GM12878 (cell line): ENCODE results near the gene C17orf50. TPM values are rescaled to one million over a fixed set of nuclear protein-coding genes. Genes with fewer than 3 reads are reported as not detected.

Experiments
- ATAC-seq: fragments of 200-7000 bp; cut with Tn5 transposase; 3 replicates; pipeline ENCODE4 v1.9.1; 2020; ENCODE audit warnings: mild to moderate bottlenecking, moderate library complexity
- BruUV-seq: library from RNA; stranded (reverse); fragments of 400-500 nt; replicated peaks from 2 replicates; lab custom pipeline; 2021; lab: Mats Ljungman, UMichigan
- CTCF ChIA-PET: fragments of 300-600 bp; sonication (Branson Sonifier 250); formaldehyde crosslinking; extraction: SDS; loops from one replicate; lab custom pipeline; 2021; ENCODE audit warnings: inconsistent platforms; lab: Yijun Ruan, JAX
- POLR2A ChIA-PET: fragments of 350-600 bp; formaldehyde crosslinking; extraction: SDS; loops from one replicate; lab custom pipeline; 2021; ENCODE audit warnings: inconsistent platforms; lab: Charles Lee
- RAD21 ChIA-PET: fragments of 300-600 bp; sonication (Branson Sonifier 250); formaldehyde crosslinking; loops from one replicate; lab custom pipeline; 2023; ENCODE audit warnings: antibody characterized with exemption; ENCODE audit not compliant: unreplicated experiment; lab: Charles Lee
- SMC1A ChIA-PET: fragments of 300-600 bp; sonication (Branson Sonifier 250); formaldehyde crosslinking; loops from one replicate; lab custom pipeline; 2023; ENCODE audit not compliant: unreplicated experiment, uncharacterized antibody; lab: Charles Lee
- DNase-seq: peaks from one replicate; pipeline ENCODE4 v3.0.0-alpha.2; 2011; ENCODE audit warnings: low read depth, low spot score
- FAIRE-seq: peaks from 3 replicates; lab custom pipeline; 2011; peaks lifted over from hg19 to GRCh38; lab: Jason Lieb, UNC
- H2AFZ ChIP-seq: 2 replicates; pipeline ENCODE4 v1.6.0; 2011; ENCODE audit warnings: low read depth, low read length, control low read depth; ENCODE audit not compliant: control insufficient read depth
- H3K27ac ChIP-seq: 2 replicates; pipeline ENCODE4 v1.5.1; 2011; ENCODE audit warnings: control low read depth; ENCODE audit not compliant: control insufficient read depth, insufficient read depth
- H3K27me3 ChIP-seq, 2 experiments: replicated peaks in 1 of 2; 2 replicates each; pipeline versions ENCODE4 v1.6.0 to v1.6.1; 2011; ENCODE audit warnings: low read length in 1 of 2; ENCODE audit not compliant: control insufficient read depth in 2 of 2, insufficient read depth in 2 of 2
- H3K36me3 ChIP-seq, 2 experiments: 2 replicates each; pipeline ENCODE4 v1.5.1; 2011; ENCODE audit warnings: low read length in 1 of 2; ENCODE audit not compliant: control insufficient read depth in 2 of 2, insufficient read depth in 2 of 2
- H3K4me1 ChIP-seq: 2 replicates; pipeline ENCODE4 v1.6.1; 2011; ENCODE audit warnings: mild to moderate bottlenecking, low read length, moderate library complexity, mixed read lengths; ENCODE audit not compliant: control insufficient read depth, insufficient read depth
- H3K4me2 ChIP-seq: 2 replicates; pipeline ENCODE4 v1.6.0; 2011; ENCODE audit warnings: control low read depth; ENCODE audit not compliant: control insufficient read depth, insufficient read depth
- H3K4me3 ChIP-seq: fragments of 200-600 bp; sonication (generic); 2 replicates; pipeline ENCODE4 v1.5.1; 2016
- H3K79me2 ChIP-seq: 2 replicates; pipeline ENCODE4 v1.6.0; 2011; ENCODE audit warnings: low read length; ENCODE audit not compliant: control insufficient read depth, insufficient read depth
- H3K9ac ChIP-seq: 2 replicates; pipeline ENCODE4 v1.8.0; 2011; ENCODE audit warnings: low read length, control low read depth, mixed read lengths; ENCODE audit not compliant: control insufficient read depth, insufficient read depth
- H3K9me3 ChIP-seq: replicated peaks from 3 replicates; pipeline ENCODE4 v1.5.1; 2011; ENCODE audit warnings: mild to moderate bottlenecking, low read length; ENCODE audit not compliant: control insufficient read depth, insufficient read depth
- H4K20me1 ChIP-seq: 2 replicates; pipeline ENCODE4 v1.6.0; 2011; ENCODE audit not compliant: control insufficient read depth, insufficient read depth
- BHLHE40 ChIP-seq, 2 experiments: fragments of 450-650 bp in 1 of 2; IDR thresholded peaks; 2 replicates each; pipeline ENCODE4 v1.6.1; 2011 to 2017; ENCODE audit warnings: low read depth in 2 of 2, borderline replicate concordance in 1 of 2, improper control_type of control experiment in 1 of 2, low read length in 1 of 2, mild to moderate bottlenecking in 1 of 2
- IKZF2 ChIP-seq, 2 experiments: fragments of 450-650 bp; IDR thresholded peaks; 2 replicates each; pipeline ENCODE4 v1.6.1; 2017; ENCODE audit warnings: mild to moderate bottlenecking in 2 of 2, moderate library complexity in 2 of 2
- SIN3A ChIP-seq: IDR thresholded peaks from 2 replicates; pipeline ENCODE4 v1.6.1; 2012; ENCODE audit warnings: low read depth, low read length, improper control_type of control experiment
- ZNF217 ChIP-seq: fragments of 450-650 bp; IDR thresholded peaks from 2 replicates; pipeline ENCODE4 v1.6.1; 2017; ENCODE audit warnings: antibody characterized with exemption, mild to moderate bottlenecking
- WGBS: methylation state at CpG from one replicate; pipeline ENCODE4 v1.1.6; 2016; ENCODE audit warnings: low lambda C conversion rate; ENCODE audit not compliant: insufficient replicate concordance, insufficient coverage; ENCODE audit errors: missing lambda C conversion rate; 5-methylcytosine and 5-hydroxymethylcytosine counted together
- in situ Hi-C: fragments of 300-500 bp; cut with MboI; formaldehyde crosslinking; loops from 9 replicates; pipeline ENCODE4 v1.14.3; 2018; ENCODE audit warnings: mixed read lengths
- intact Hi-C: fragments of 100-400 bp; cut with micrococcal nuclease; formaldehyde crosslinking; loops from one replicate; pipeline ENCODE4 v1.14.2; 2022; ENCODE audit not compliant: unreplicated experiment
- polyA plus RNA-seq, 11 experiments: library from polyadenylated mRNA; depleted of rRNA in 4 of 11; unstranded in 6 of 11; stranded (reverse) in 5 of 11; fragments of >200 nt; fragmentation: Nextera tagmentation in 4 of 11; fragmentation: Illumina TruSeq in 1 of 11; extraction: Ambion mirVana in 4 of 11; extraction: Trizol in 1 of 11; gene quantifications; 1 replicate in 1 of 11; 2 replicates in 10 of 11; pipeline versions ENCODE4 v1.2.1 to v1.2.3, GENCODE V29; 2011 to 2016; ENCODE audit warnings: inconsistent platforms in 2 of 11, missing spikeins in 2 of 11, low read depth in 1 of 11
- total RNA-seq, 4 experiments: library from RNA; depleted of rRNA in 3 of 4; stranded (reverse); fragments of >200 nt in 3 of 4; fragmentation: Illumina TruSeq in 1 of 4; extraction: Trizol in 1 of 4; gene quantifications; 2 replicates each; pipeline versions ENCODE4 v1.2.1 to v1.2.3, GENCODE V29; 2013 to 2021
- TF ChIP-seq, protein P1 (sequence below): fragments of 450-650 bp; IDR thresholded peaks from 2 replicates; pipeline ENCODE4 v1.6.1; 2017; ENCODE audit warnings: mild to moderate bottlenecking

C17orf50 gene
- total and polyA plus RNA-seq, 10 of the 15 experiments (the other 5 are each of a cell fraction or from before 2014, with no cell fraction given) = 0.16 TPM; not detected in 9

DNA sequence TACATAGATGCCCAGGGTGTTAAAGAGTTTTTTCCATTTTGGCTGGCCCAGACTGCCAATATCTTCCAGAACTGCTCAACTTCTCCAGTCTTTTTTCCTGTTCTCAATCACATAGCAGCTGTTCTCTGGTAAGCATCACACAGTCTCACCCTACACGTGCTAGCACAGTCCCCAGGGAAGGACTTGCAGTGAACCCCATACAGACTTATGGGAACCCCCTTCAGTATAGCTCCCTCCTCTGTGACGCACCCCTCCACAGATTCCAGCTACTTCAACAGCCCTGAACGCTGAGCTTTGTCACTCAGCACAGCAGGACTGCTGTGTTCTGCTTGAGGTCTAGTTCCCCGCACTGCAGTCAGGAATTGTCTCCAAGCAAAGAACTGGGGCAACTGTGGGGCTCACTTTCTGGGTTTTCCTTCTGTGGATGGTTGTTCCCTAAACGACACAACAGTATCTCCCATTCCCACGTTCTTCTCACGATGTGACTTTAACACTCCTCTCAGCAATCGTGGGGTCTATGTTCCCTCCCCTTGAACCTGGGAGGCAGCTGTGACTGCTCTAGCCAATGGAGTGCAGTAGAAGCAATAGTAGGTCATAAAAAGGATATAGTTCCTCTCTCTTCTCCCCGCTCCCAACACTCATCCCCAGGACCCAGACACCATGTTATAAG lies 31.1 kb downstream of the C17orf50 start:
- FAIRE-seq (no peak), DNase-seq (no peak), ATAC-seq (peak; percentile 28; the same call in 2 of the 3 replicates)
- no peaks in the 10 kb centered on the region for H3K79me2 ChIP-seq
- no peak overlapping the region for H3K4me2 ChIP-seq
- RAD21 ChIA-PET = interaction anchor here (0.6 kb wide), 1 partner anchor 42 kb away, joined by 4 read pairs; no protein-coding TSS in a partner anchor
- in situ Hi-C loops (no loop called here), intact Hi-C loops (no loop called here)
- no peaks in the 10 kb centered on the region for H3K36me3 ChIP-seq
- H3K4me1 ChIP-seq = peaks cover 4% of the 10 kb centered on the region
- CTCF ChIA-PET = interaction anchor here (1.6 to 2.0 kb wide), 2 partner anchors 17 to 28 kb away, joined by 7 to 9 read pairs; no protein-coding TSS in a partner anchor
- POLR2A ChIA-PET = no interaction called here
- H3K9ac ChIP-seq = no peak overlapping the region
- SMC1A ChIA-PET = interaction anchor here (0.6 kb wide), 1 partner anchor 1375 kb away, joined by 3 read pairs; no protein-coding TSS in a partner anchor
- peaks cover 12 to 15% of the 10 kb centered on the region in 2 experiments for H3K27me3 ChIP-seq
- TF ChIP-seq IKZF2 (IDR thresholded peaks at IDR 0.05) = no peak
- TF ChIP-seq ZNF217 = no peak
- peak in 1 of 2 experiments; percentile 54; a peak in 1 of 4 replicates for TF ChIP-seq BHLHE40 (IDR thresholded peaks at IDR 0.05; ENCODE audit: borderline replicate concordance in 1 of 2, low read depth in 2 of 2, low read length in 1 of 2)
- TF ChIP-seq, protein P1, sequence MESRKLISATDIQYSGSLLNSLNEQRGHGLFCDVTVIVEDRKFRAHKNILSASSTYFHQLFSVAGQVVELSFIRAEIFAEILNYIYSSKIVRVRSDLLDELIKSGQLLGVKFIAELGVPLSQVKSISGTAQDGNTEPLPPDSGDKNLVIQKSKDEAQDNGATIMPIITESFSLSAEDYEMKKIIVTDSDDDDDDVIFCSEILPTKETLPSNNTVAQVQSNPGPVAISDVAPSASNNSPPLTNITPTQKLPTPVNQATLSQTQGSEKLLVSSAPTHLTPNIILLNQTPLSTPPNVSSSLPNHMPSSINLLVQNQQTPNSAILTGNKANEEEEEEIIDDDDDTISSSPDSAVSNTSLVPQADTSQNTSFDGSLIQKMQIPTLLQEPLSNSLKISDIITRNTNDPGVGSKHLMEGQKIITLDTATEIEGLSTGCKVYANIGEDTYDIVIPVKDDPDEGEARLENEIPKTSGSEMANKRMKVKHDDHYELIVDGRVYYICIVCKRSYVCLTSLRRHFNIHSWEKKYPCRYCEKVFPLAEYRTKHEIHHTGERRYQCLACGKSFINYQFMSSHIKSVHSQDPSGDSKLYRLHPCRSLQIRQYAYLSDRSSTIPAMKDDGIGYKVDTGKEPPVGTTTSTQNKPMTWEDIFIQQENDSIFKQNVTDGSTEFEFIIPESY = no peak
- TF ChIP-seq SIN3A = no peak
- BruUV-seq = no TSS peak
- H3K27ac ChIP-seq = no peak overlapping the region
- H2AFZ ChIP-seq = no peak overlapping the region
- H3K9me3 ChIP-seq = no peaks in the 10 kb centered on the region
- H3K4me3 ChIP-seq = no peak overlapping the region
- WGBS = 19% methylated on average over 9 of the region's 9 CpGs
- H4K20me1 ChIP-seq = no peaks in the 10 kb centered on the region; the same call in 1 of the 2 replicates
